Spleen (tissue), 7 donors: ENCODE measurements around the gene SPON1.

ENCODE experiments used
- CTCF ChIP-seq, 11 experiments: fragments of 200-600 bp in 7 of 11; fragments of 450-650 bp in 4 of 11; sonication (generic) in 4 of 11; IDR thresholded peaks in 8 of 11; conservative IDR thresholded peaks in 3 of 11; 1 replicate in 7 of 11; 2 replicates in 4 of 11; pipeline versions ENCODE4 v1.4.0 to v1.8.0; 2016 to 2021; ENCODE audit warnings: antibody characterized with exemption in 11 of 11, inconsistent platforms in 4 of 11, mild to moderate bottlenecking in 1 of 11
- POLR2A ChIP-seq, 3 donors: fragments of 450-650 bp; IDR thresholded peaks; one replicate each; pipeline ENCODE4 v1.5.1; 2017; ENCODE audit warnings: antibody characterized with exemption in 3 of 3, mild to moderate bottlenecking in 1 of 3
- POLR2AphosphoS5 ChIP-seq, 3 donors: sonication (generic); formaldehyde crosslinking; IDR thresholded peaks; one replicate each; pipeline ENCODE4 v1.5.1; 2017; ENCODE audit warnings: antibody characterized with exemption in 3 of 3
- donor health status: DM: no; HTN: no; CAD: no; lungs with moderate emphysema.
- donor health status: DM: no; HTN: no; CAD: no.
- donor health status: DM: no; HTN: no; CAD: no.

- TF ChIP-seq CTCF (IDR thresholded peaks at IDR 0.05 in 8 of 11, conservative IDR thresholded peaks at IDR 0.05 in 3 of 11) (no peak), POLR2A (IDR thresholded peaks at IDR 0.05) (no peak), POLR2AphosphoS5 (IDR thresholded peaks at IDR 0.05) (no peak)
Measured at GRCh38 chr11:14181121-14181520, 218.6 kb downstream of the SPON1 start.
